H1 (cell line): ENCODE data around the gene TPM1. TPM values are rescaled to one million over a fixed set of nuclear protein-coding genes. Genes with fewer than 3 reads are reported as not detected.

ENCODE experiments used
- CTCF ChIA-PET: fragments of 300-600 bp; sonication (Branson Sonifier 250); formaldehyde crosslinking; loops from one replicate; lab custom pipeline; 2021; ENCODE audit not compliant: partially characterized antibody; lab: Charles Lee
- POLR2A ChIA-PET: fragments of 300-600 bp; sonication (Branson Sonifier 250); formaldehyde crosslinking; loops from one replicate; lab custom pipeline; 2021; ENCODE audit warnings: inconsistent platforms; ENCODE audit not compliant: partially characterized antibody; lab: Charles Lee
- DNase-seq, 2 experiments: peaks; one replicate each; pipeline versions ENCODE4 v3.0.0 to v3.0.0-alpha.2; 2010 to 2022; ENCODE audit warnings: low spot score in 2 of 2, low read depth in 1 of 2, mixed read lengths in 1 of 2
- FAIRE-seq: peaks from 2 replicates; lab custom pipeline; 2011; peaks lifted over from hg19 to GRCh38; lab: Jason Lieb, UNC
- H2AFZ ChIP-seq: 2 replicates; pipeline ENCODE4 v1.8.1; 2012; ENCODE audit warnings: low read length, inconsistent platforms
- H2AK5ac ChIP-seq: 2 replicates; pipeline ENCODE4 v1.6.1; 2013; ENCODE audit warnings: low read depth, low read length
- H2BK120ac ChIP-seq: replicated peaks from 2 replicates; pipeline ENCODE3; 2013; ENCODE audit warnings: low read depth, low read length, inconsistent platforms
- H2BK12ac ChIP-seq: 2 replicates; pipeline ENCODE4 v1.6.1; 2013; ENCODE audit warnings: low read depth, low read length
- H2BK15ac ChIP-seq: 2 replicates; pipeline ENCODE4 v1.6.1; 2013; ENCODE audit warnings: low read length
- H2BK20ac ChIP-seq: 2 replicates; pipeline ENCODE4 v1.6.1; 2013; ENCODE audit warnings: low read length
- H2BK5ac ChIP-seq: 2 replicates; pipeline ENCODE4 v1.6.1; 2013; ENCODE audit warnings: low read depth, low read length
- H3K14ac ChIP-seq: 2 replicates; pipeline ENCODE4 v1.6.1; 2013; ENCODE audit warnings: inconsistent platforms; ENCODE audit not compliant: insufficient read length
- H3K18ac ChIP-seq: 2 replicates; pipeline ENCODE4 v1.6.1; 2013; ENCODE audit warnings: low read length; ENCODE audit errors: extremely low read depth
- H3K23ac ChIP-seq: 2 replicates; pipeline ENCODE4 v1.6.1; 2013; ENCODE audit warnings: inconsistent platforms; ENCODE audit not compliant: insufficient read length
- H3K23me2 ChIP-seq: 2 replicates; pipeline ENCODE4 v1.6.1; 2013; ENCODE audit warnings: low read depth, low read length
- H3K27ac ChIP-seq: 2 replicates; pipeline ENCODE4 v1.6.1; 2011; ENCODE audit warnings: low read depth, low read length, inconsistent platforms
- H3K27me3 ChIP-seq, 4 experiments: replicated peaks in 1 of 4; 1 replicate in 1 of 4; 2 replicates in 3 of 4; pipeline versions ENCODE4 v1.6.1 to v1.8.1; 2011 to 2013; ENCODE audit warnings: low read length in 3 of 4, mild to moderate bottlenecking in 3 of 4, inconsistent platforms in 2 of 4, mixed read lengths in 2 of 4, moderate library complexity in 1 of 4; ENCODE audit not compliant: control insufficient read depth in 3 of 4, insufficient read depth in 3 of 4; ENCODE audit errors: extremely low read depth in 1 of 4
- H3K36me3 ChIP-seq, 4 experiments: 2 replicates each; pipeline versions ENCODE4 v1.6.1 to v1.8.1; 2011 to 2013; ENCODE audit warnings: mild to moderate bottlenecking in 4 of 4, low read length in 3 of 4, moderate library complexity in 2 of 4, control low read depth in 1 of 4, inconsistent platforms in 1 of 4; ENCODE audit not compliant: insufficient read depth in 4 of 4, control insufficient read depth in 2 of 4
- H3K4ac ChIP-seq: replicated peaks from 2 replicates; pipeline ENCODE3; 2013; ENCODE audit warnings: low read length, low read depth, mixed read lengths, inconsistent platforms; ENCODE audit not compliant: insufficient read length
- H3K4me1 ChIP-seq, 4 experiments: replicated peaks in 1 of 4; 1 replicate in 1 of 4; 2 replicates in 3 of 4; pipeline versions ENCODE4 v1.6.1 to v1.8.1; 2011 to 2013; ENCODE audit warnings: low read length in 3 of 4, inconsistent platforms in 2 of 4, mixed read lengths in 1 of 4; ENCODE audit not compliant: insufficient read depth in 4 of 4, control insufficient read depth in 3 of 4
- H3K4me2 ChIP-seq, 2 experiments: 2 replicates each; pipeline versions ENCODE4 v1.6.1 to v1.8.1; 2011 to 2013; ENCODE audit warnings: low read depth in 2 of 2, low read length in 2 of 2, control low read depth in 1 of 2, inconsistent platforms in 1 of 2, mild to moderate bottlenecking in 1 of 2; ENCODE audit not compliant: insufficient read depth in 1 of 2
- H3K4me3 ChIP-seq, 4 experiments: fragments of 200-600, 300-600 bp in 1 of 4; sonication (generic), shearing (Covaris generic), sonication (Bioruptor Twin) in 1 of 4; 2 replicates each; pipeline versions ENCODE4 v1.5.1 to v1.8.1; 2011 to 2016; ENCODE audit warnings: low read length in 4 of 4, low read depth in 3 of 4, control low read depth in 2 of 4, inconsistent platforms in 2 of 4, mild to moderate bottlenecking in 2 of 4, mixed read lengths in 1 of 4, moderate library complexity in 1 of 4; ENCODE audit not compliant: insufficient read depth in 2 of 4; ENCODE audit errors: extremely low read depth in 1 of 4
- H3K56ac ChIP-seq: replicated peaks from 2 replicates; pipeline ENCODE3; 2013; ENCODE audit warnings: low read depth, mild to moderate bottlenecking, mixed read lengths, low read length, inconsistent platforms; ENCODE audit not compliant: insufficient read length
- H3K79me1 ChIP-seq: 2 replicates; pipeline ENCODE4 v1.6.1; 2013; ENCODE audit warnings: low read depth, low read length, control low read depth
- H3K79me2 ChIP-seq, 2 experiments: 2 replicates each; pipeline versions ENCODE4 v1.6.1 to v1.8.1; 2012 to 2013; ENCODE audit warnings: low read length in 2 of 2, mild to moderate bottlenecking in 2 of 2, inconsistent platforms in 1 of 2; ENCODE audit not compliant: insufficient read depth in 2 of 2, control insufficient read depth in 1 of 2
- H3K9ac ChIP-seq, 4 experiments: replicated peaks in 1 of 4; 1 replicate in 1 of 4; 2 replicates in 3 of 4; pipeline versions ENCODE4 v1.6.1 to v1.8.1; 2011 to 2013; ENCODE audit warnings: low read depth in 3 of 4, low read length in 3 of 4, control low read depth in 2 of 4, mild to moderate bottlenecking in 2 of 4, moderate library complexity in 2 of 4, inconsistent platforms in 1 of 4; ENCODE audit errors: extremely low read depth in 1 of 4
- H3K9me3 ChIP-seq, 2 experiments: 2 replicates each; pipeline versions ENCODE4 v1.6.1 to v1.8.1; 2012 to 2013; ENCODE audit warnings: mild to moderate bottlenecking in 2 of 2, moderate library complexity in 2 of 2, control low read depth in 1 of 2, inconsistent platforms in 1 of 2, low read depth in 1 of 2, low read length in 1 of 2, mixed read lengths in 1 of 2; ENCODE audit not compliant: insufficient read depth in 2 of 2
- H4K20me1 ChIP-seq, 2 experiments: replicated peaks in 1 of 2; 2 replicates each; pipeline versions ENCODE3 to v1.8.1; 2011 to 2013; ENCODE audit warnings: inconsistent platforms in 2 of 2, low read length in 2 of 2, mild to moderate bottlenecking in 1 of 2; ENCODE audit not compliant: insufficient read depth in 2 of 2, control insufficient read depth in 1 of 2
- H4K5ac ChIP-seq: 2 replicates; pipeline ENCODE4 v1.6.1; 2013; ENCODE audit warnings: low read length, low read depth, mixed read lengths, inconsistent platforms; ENCODE audit not compliant: insufficient read length
- H4K8ac ChIP-seq: 2 replicates; pipeline ENCODE4 v1.8.0; 2013; ENCODE audit warnings: mild to moderate bottlenecking, moderate library complexity, low read length, inconsistent platforms; ENCODE audit not compliant: insufficient read depth; ENCODE audit errors: extremely low read depth
- H4K91ac ChIP-seq: replicated peaks from 2 replicates; pipeline ENCODE3; 2013; ENCODE audit warnings: low read length, mixed read lengths, inconsistent platforms; ENCODE audit not compliant: insufficient read length
- ATF2 ChIP-seq: IDR thresholded peaks from 2 replicates; pipeline ENCODE4 v1.6.1; 2012; ENCODE audit warnings: low read length, inconsistent platforms
- BCL11A ChIP-seq, 2 experiments: IDR thresholded peaks; one replicate each; pipeline ENCODE4 v1.6.1; 2011; ENCODE audit warnings: low read depth in 2 of 2, low read length in 2 of 2, mild to moderate bottlenecking in 2 of 2
- CTBP2 ChIP-seq: IDR thresholded peaks from 2 replicates; pipeline ENCODE4 v1.7.0; 2011; ENCODE audit warnings: borderline replicate concordance, mild to moderate bottlenecking, moderate library complexity, mixed read lengths, low read length; ENCODE audit not compliant: insufficient read depth, insufficient read length
- KDM1A ChIP-seq: fragments of 200-600, 300-600 bp; sonication (generic); IDR thresholded peaks from 2 replicates; pipeline ENCODE4 v1.7.1; 2016; ENCODE audit warnings: mild to moderate bottlenecking, low read length, borderline replicate concordance
- KDM5A ChIP-seq: fragments of 200-600 bp; IDR thresholded peaks from 2 replicates; pipeline ENCODE4 v1.7.1; 2012; ENCODE audit warnings: mild to moderate bottlenecking, low read length, inconsistent platforms, mixed read lengths
- NRF1 ChIP-seq: IDR thresholded peaks from 2 replicates; pipeline ENCODE4 v1.6.1; 2011; ENCODE audit warnings: mild to moderate bottlenecking, low read depth, low read length, improper control_type of control experiment
- RFX5 ChIP-seq: IDR thresholded peaks from 2 replicates; pipeline ENCODE4 v1.6.1; 2011; ENCODE audit warnings: low read depth, low read length, improper control_type of control experiment, borderline replicate concordance
- RNF2 ChIP-seq: fragments of 200-900, 300-1000 bp; sonication (generic); IDR thresholded peaks from 2 replicates; pipeline ENCODE4 v1.7.1; 2016; ENCODE audit warnings: borderline replicate concordance, low read depth, mild to moderate bottlenecking, antibody characterized with exemption, low read length; ENCODE audit not compliant: poor library complexity, severe bottlenecking; ENCODE audit errors: missing control alignments
- SAP30 ChIP-seq: fragments of 300-600 bp; sonication (generic); IDR thresholded peaks from 2 replicates; pipeline ENCODE4 v1.7.1; 2012; ENCODE audit warnings: low read length, moderate library complexity, mild to moderate bottlenecking, inconsistent platforms; ENCODE audit not compliant: insufficient read depth, insufficient replicate concordance
- SP1 ChIP-seq: IDR thresholded peaks from 2 replicates; pipeline ENCODE4 v1.6.1; 2011; ENCODE audit warnings: low read depth, low read length
- SUZ12 ChIP-seq: fragments of 200-600 bp; sonication (generic); IDR thresholded peaks from 2 replicates; pipeline ENCODE4 v1.6.1; 2012; ENCODE audit warnings: mild to moderate bottlenecking, inconsistent platforms, low read length, moderate library complexity, mixed read lengths
- WGBS, 2 experiments: shearing (Covaris generic) in 1 of 2; methylation state at CpG; one replicate each; pipeline versions ENCODE4 v1.1.6 to v1.1.7; 2013 to 2015; ENCODE audit warnings: low lambda C conversion rate in 2 of 2, mixed read lengths in 2 of 2, inconsistent platforms in 1 of 2, low coverage in 1 of 2, missing lambda C conversion rate in 1 of 2; ENCODE audit not compliant: insufficient replicate concordance in 2 of 2, insufficient coverage in 1 of 2, insufficient read length in 1 of 2; ENCODE audit errors: extremely low coverage in 1 of 2, missing lambda C conversion rate in 1 of 2; 5-methylcytosine and 5-hydroxymethylcytosine counted together
- polyA plus RNA-seq, 7 experiments: library from polyadenylated mRNA; depleted of rRNA in 3 of 7; stranded (reverse) in 5 of 7; unstranded in 2 of 7; fragments of >200 nt in 5 of 7; fragments of 200-250 nt in 2 of 7; gene quantifications; 1 replicate in 5 of 7; 2 replicates in 1 of 7; 4 replicates in 1 of 7; pipeline versions ENCODE4 v1.2.1 to v1.2.3, GENCODE V29; 2011 to 2013; ENCODE audit warnings: missing spikeins in 2 of 7, mixed read lengths in 2 of 7
- total RNA-seq: library from RNA; stranded (reverse); fragmentation: NEBNext Ultra II Directional; extraction: Animal tissue kit (Norgen Biotek cat#: 25700); gene quantifications from 2 replicates; pipeline ENCODE4 v1.2.1, GENCODE V29; 2021

The TPM1 gene
- total and polyA plus RNA-seq, 2 of the 8 experiments (the other 6 are each of a cell fraction or from before 2014, with no cell fraction given) = 258 to 579 TPM

- Histone ChIP-seq H4K91ac (no peak overlapping the region), H3K4ac (no peak overlapping the region), H3K23ac (no peak overlapping the region), H3K4me1 (peaks cover 4 to 17% (median 15%) of the 10 kb centered on the region in 4 experiments; a peak in 6 of 7 replicates), H3K56ac (no peak overlapping the region), H3K79me1 (no peaks in the 10 kb centered on the region), H3K23me2 (no peaks in the 10 kb centered on the region), H3K4me3 (no peak overlapping the region), H4K8ac (no peak overlapping the region), H3K79me2 (no peaks in the 10 kb centered on the region), H3K14ac (no peak overlapping the region), H3K27ac (no peak overlapping the region), H3K4me2 (no peak overlapping the region), H2AFZ (no peak overlapping the region), H2AK5ac (no peak overlapping the region), H2BK15ac (no peak overlapping the region), H3K36me3 (no peaks in the 10 kb centered on the region), H3K18ac (no peak overlapping the region), H3K27me3 (no peaks in the 10 kb centered on the region), H2BK5ac (no peak overlapping the region), H2BK20ac (no peak overlapping the region), H4K20me1 (no peaks in the 10 kb centered on the region), H2BK12ac (no peak overlapping the region), H3K9ac (no peak overlapping the region), H4K5ac (no peak overlapping the region), H3K9me3 (no peaks in the 10 kb centered on the region), H2BK120ac (no peak overlapping the region)
- FAIRE-seq (no peak), DNase-seq (no peak)
- POLR2A ChIA-PET = interaction anchor here (15.7 to 18.5 kb wide), 2 partner anchors 15 to 40 kb away, joined by 179 to 325 read pairs; partner anchors contain the start of gene TPM1
- 93% methylated on average over 1 of the region's 1 CpG; no CpG with 5 or more reads in 1 of the 2 experiments for WGBS, 2 experiments
- CTCF ChIA-PET = interaction anchor here (1.0 kb wide), 1 partner anchor 11 kb away, joined by 3 read pairs; no protein-coding TSS in a partner anchor
- TF ChIP-seq KDM1A (no peak), KDM5A (no peak), RFX5 (no peak), RNF2 (no peak), CTBP2 (no peak), BCL11A (IDR thresholded peaks at IDR 0.05; ENCODE audit: low read depth in 2 of 2, low read length in 2 of 2) (no peak), ATF2 (no peak), SUZ12 (no peak), SP1 (no peak), NRF1 (no peak), SAP30 (no peak)
Observed at GRCh38 chr15:63084806-63085205, 42.3 kb downstream of the TPM1 start.
